HCT116 (cell line): ENCODE results near the gene EOMES. TPM values are rescaled to one million over a fixed set of nuclear protein-coding genes. Genes with fewer than 3 reads are reported as not detected.

Experiments used
- ATAC-seq: fragments of 200-7000 bp; cut with Tn5 transposase; 2 replicates; pipeline ENCODE4 v1.9.1; 2020; ENCODE audit warnings: mild to moderate bottlenecking, moderate library complexity
- BruUV-seq: library from RNA; stranded (reverse); fragments of 400-500 nt; replicated peaks from 2 replicates; lab custom pipeline; 2021; lab: Mats Ljungman, UMichigan
- CTCF ChIA-PET: fragments of 300-600 bp; sonication (Branson Sonifier 250); formaldehyde crosslinking; loops from one replicate; lab custom pipeline; 2021; ENCODE audit warnings: antibody characterized with exemption; lab: Charles Lee
- POLR2A ChIA-PET: fragments of 300-600, 350-600 bp; sonication (Branson Sonifier 250); formaldehyde crosslinking; loops from one replicate; lab custom pipeline; 2021; ENCODE audit warnings: antibody characterized with exemption; lab: Charles Lee
- RAD21 ChIA-PET, 2 experiments: fragments of 300-600 bp; sonication (Branson Sonifier 250); formaldehyde crosslinking; loops; one replicate each; lab custom pipeline; 2023; ENCODE audit warnings: low total read pairs in 2 of 2; ENCODE audit not compliant: uncharacterized antibody in 2 of 2, unreplicated experiment in 2 of 2, low non-redundant PET in 1 of 2; lab: Charles Lee
- DNase-seq: peaks from one replicate; pipeline ENCODE4 v3.0.0-alpha.2; 2010; ENCODE audit warnings: low read depth, low spot score
- H2AFZ ChIP-seq: fragments of 200-600 bp; shearing (Covaris generic), sonication (generic); 2 replicates; pipeline ENCODE4 v1.6.1; 2017; ENCODE audit warnings: low read depth, mixed run types, mixed read lengths, antibody characterized with exemption, low read length; ENCODE audit not compliant: poor library complexity, severe bottlenecking
- H3K27ac ChIP-seq: 2 replicates; pipeline ENCODE4 v1.5.1; 2012; ENCODE audit warnings: low read depth, low read length
- H3K27me3 ChIP-seq: fragments of 200-600 bp; sonication (generic); 2 replicates; pipeline ENCODE4 v1.6.1; 2016; ENCODE audit warnings: mixed run types, low read length, mixed read lengths; ENCODE audit not compliant: insufficient read depth
- H3K36me3 ChIP-seq, 2 experiments: fragments of 200-500 bp in 1 of 2; fragments of 200-600 bp in 1 of 2; sonication (Bioruptor generic) in 1 of 2; sonication (generic) in 1 of 2; 2 replicates each; pipeline versions ENCODE4 v1.5.1 to v1.6.1; 2014 to 2016; ENCODE audit warnings: low read length in 2 of 2, inconsistent platforms in 1 of 2, mixed read lengths in 1 of 2, mixed run types in 1 of 2; ENCODE audit not compliant: insufficient read depth in 2 of 2, control insufficient read depth in 1 of 2
- H3K4me1 ChIP-seq, 2 experiments: fragments of 200-600 bp in 1 of 2; sonication (generic) in 1 of 2; 2 replicates each; pipeline versions ENCODE4 v1.5.1 to v1.6.1; 2012 to 2017; ENCODE audit warnings: low read length in 2 of 2, inconsistent platforms in 1 of 2, mild to moderate bottlenecking in 1 of 2, mixed read lengths in 1 of 2, mixed run types in 1 of 2, moderate library complexity in 1 of 2; ENCODE audit not compliant: insufficient read depth in 2 of 2, control insufficient read depth in 1 of 2
- H3K4me2 ChIP-seq: fragments of 200-600 bp; sonication (generic); 2 replicates; pipeline ENCODE4 v1.6.1; 2017; ENCODE audit warnings: mixed run types, low read length, mixed read lengths
- H3K4me3 ChIP-seq, 2 experiments: fragments of 200-600 bp in 1 of 2; sonication (generic) in 1 of 2; replicated peaks in 1 of 2; 2 replicates each; pipeline ENCODE4 v1.5.1; 2011 to 2016; ENCODE audit warnings: low read length in 2 of 2, control low read depth in 1 of 2, low read depth in 1 of 2, mild to moderate bottlenecking in 1 of 2, mixed read lengths in 1 of 2, mixed run types in 1 of 2
- H3K79me2 ChIP-seq: fragments of 200-600 bp; sonication (generic); 2 replicates; pipeline ENCODE4 v1.6.1; 2017; ENCODE audit warnings: mild to moderate bottlenecking, mixed run types, low read length, moderate library complexity, mixed read lengths; ENCODE audit not compliant: insufficient read depth
- H3K9ac ChIP-seq: fragments of 200-600 bp; sonication (generic); 2 replicates; pipeline ENCODE4 v1.6.1; 2016; ENCODE audit warnings: low read length, mixed read lengths
- H3K9me2 ChIP-seq: fragments of 200-600 bp; sonication (generic), shearing (Covaris generic); 2 replicates; pipeline ENCODE4 v1.6.1; 2017; ENCODE audit warnings: mixed run types, mild to moderate bottlenecking, moderate library complexity; ENCODE audit not compliant: insufficient read depth
- H3K9me3 ChIP-seq, 2 experiments: fragments of 200-500 bp in 1 of 2; fragments of 200-600 bp in 1 of 2; sonication (Bioruptor generic) in 1 of 2; sonication (generic) in 1 of 2; 2 replicates each; pipeline ENCODE4 v1.6.1; 2014 to 2017; ENCODE audit warnings: low read length in 2 of 2, mixed read lengths in 2 of 2, inconsistent platforms in 1 of 2, low read depth in 1 of 2, mild to moderate bottlenecking in 1 of 2, mixed run types in 1 of 2, moderate library complexity in 1 of 2; ENCODE audit not compliant: control insufficient read depth in 1 of 2, insufficient read depth in 1 of 2
- H4K20me1 ChIP-seq: fragments of 200-600 bp; sonication (generic), shearing (Covaris generic); 2 replicates; pipeline ENCODE4 v1.6.1; 2017; ENCODE audit warnings: mixed run types, mild to moderate bottlenecking, moderate library complexity; ENCODE audit not compliant: insufficient read depth
- ATF3 ChIP-seq: IDR thresholded peaks from 2 replicates; pipeline ENCODE4 v1.6.1; 2012
- CBX3 ChIP-seq: IDR thresholded peaks from 2 replicates; pipeline ENCODE4 v1.6.1; 2012; ENCODE audit warnings: low read depth
- CTCF ChIP-seq, 3 experiments: fragments of 200-600 bp in 1 of 3; sonication (generic) in 1 of 3; IDR thresholded peaks in 2 of 3; conservative IDR thresholded peaks in 1 of 3; 2 replicates each; pipeline ENCODE4 v1.5.1; 2012 to 2017; ENCODE audit warnings: low read depth in 2 of 3, low read length in 2 of 3, antibody characterized with exemption in 1 of 3, borderline replicate concordance in 1 of 3, control low read depth in 1 of 3, mild to moderate bottlenecking in 1 of 3, mixed read lengths in 1 of 3, mixed run types in 1 of 3, moderate library complexity in 1 of 3; ENCODE audit not compliant: insufficient read depth in 1 of 3
- ELF1 ChIP-seq: IDR thresholded peaks from 2 replicates; pipeline ENCODE4 v1.6.1; 2012; ENCODE audit warnings: low read depth, borderline replicate concordance
- EZH2 ChIP-seq: fragments of 200-600 bp; sonication (generic); IDR thresholded peaks from 2 replicates; pipeline ENCODE4 v1.6.1; 2017; ENCODE audit warnings: antibody characterized with exemption, mixed run types
- EZH2phosphoT487 ChIP-seq: fragments of 200-600 bp; IDR thresholded peaks from 2 replicates; pipeline ENCODE4 v1.6.1; 2018; ENCODE audit warnings: antibody characterized with exemption, borderline replicate concordance
- FOSL1 ChIP-seq: IDR thresholded peaks from 2 replicates; pipeline ENCODE4 v1.6.1; 2012; ENCODE audit warnings: low read depth
- JUND ChIP-seq: IDR thresholded peaks from 2 replicates; pipeline ENCODE4 v1.6.1; 2012
- MAX ChIP-seq: IDR thresholded peaks from 2 replicates; pipeline ENCODE4 v1.6.1; 2012
- POLR2A ChIP-seq: IDR thresholded peaks from 2 replicates; pipeline ENCODE4 v1.7.0; 2011; ENCODE audit warnings: borderline replicate concordance; ENCODE audit not compliant: insufficient read depth, insufficient read length; ENCODE audit errors: extremely low read depth
- POLR2AphosphoS5 ChIP-seq: IDR thresholded peaks from 2 replicates; pipeline ENCODE4 v1.6.1; 2011; ENCODE audit warnings: mild to moderate bottlenecking, low read depth, low read length, moderate library complexity
- RAD21 ChIP-seq: IDR thresholded peaks from 2 replicates; pipeline ENCODE4 v1.6.1; 2012; ENCODE audit warnings: low read depth, mild to moderate bottlenecking
- REST ChIP-seq: IDR thresholded peaks from 2 replicates; pipeline ENCODE4 v1.6.1; 2012; ENCODE audit warnings: low read depth
- SIN3A ChIP-seq: IDR thresholded peaks from 2 replicates; pipeline ENCODE4 v1.6.1; 2012; ENCODE audit warnings: low read depth
- SP1 ChIP-seq: IDR thresholded peaks from 2 replicates; pipeline ENCODE4 v1.6.1; 2012; ENCODE audit warnings: low read depth
- SRF ChIP-seq: IDR thresholded peaks from 2 replicates; pipeline ENCODE4 v1.6.1; 2012; ENCODE audit warnings: low read depth
- TCF7L2 ChIP-seq: IDR thresholded peaks from 2 replicates; pipeline ENCODE4 v1.7.0; 2011; ENCODE audit warnings: borderline replicate concordance, inconsistent platforms; ENCODE audit not compliant: insufficient read depth, insufficient read length; ENCODE audit errors: extremely low read depth
- YY1 ChIP-seq: IDR thresholded peaks from 2 replicates; pipeline ENCODE4 v1.6.1; 2011; ENCODE audit warnings: low read length, low read depth, moderate library complexity, mild to moderate bottlenecking; ENCODE audit not compliant: insufficient replicate concordance; ENCODE audit errors: extremely low read depth
- ZBTB33 ChIP-seq: IDR thresholded peaks from 2 replicates; pipeline ENCODE4 v1.6.1; 2011; ENCODE audit warnings: mild to moderate bottlenecking, low read length, moderate library complexity; ENCODE audit not compliant: insufficient replicate concordance; ENCODE audit errors: extremely low read depth
- ZNF274 ChIP-seq: fragments of 200-500 bp; sonication (Bioruptor generic); IDR thresholded peaks from 2 replicates; pipeline ENCODE4 v1.6.1; 2014; ENCODE audit warnings: mild to moderate bottlenecking, low read depth, low read length, inconsistent platforms
- intact Hi-C: fragments of 100-400 bp; cut with micrococcal nuclease; formaldehyde crosslinking; loops from 2 replicates; pipeline ENCODE4 v1.10.0; 2022
- total RNA-seq: library from RNA; stranded (reverse); gene quantifications from one replicate; pipeline ENCODE4 v1.2.1, GENCODE V29; 2021; ENCODE audit not compliant: unreplicated experiment

EOMES gene
- total RNA-seq, 1 experiment from 2014 or later, result 1.4 TPM

GRCh38 chr3:27717200-27717852 is 4.8 kb downstream of the EOMES start:
- Histone ChIP-seq H4K20me1 (no peaks in the 10 kb centered on the region), H3K36me3 (no peaks in the 10 kb centered on the region), H3K4me2 (no peak overlapping the region), H3K79me2 (no peaks in the 10 kb centered on the region), H3K27me3 (no peaks in the 10 kb centered on the region), H3K4me3 (no peak overlapping the region), H3K27ac (no peak overlapping the region), H3K4me1 (peaks cover 0 to 6% of the 10 kb centered on the region in 2 experiments; a peak in 2 of 4 replicates), H3K9me3 (no peaks in the 10 kb centered on the region), H3K9me2 (no peaks in the 10 kb centered on the region), H2AFZ (no peak overlapping the region), H3K9ac (no peak overlapping the region)
- ATAC-seq (no peak), DNase-seq (no peak)
- intact Hi-C loops, result no loop called here
- ChIA-PET RAD21 (no interaction called here), CTCF (interaction anchor here (2.0 kb wide), 1 partner anchor 36 kb away, joined by 4 read pairs; no protein-coding TSS in a partner anchor), POLR2A (no interaction called here)
- no peak for TF ChIP-seq SIN3A
- TF ChIP-seq POLR2A, result no peak
- TF ChIP-seq EZH2phosphoT487, result no peak
- TF ChIP-seq ZBTB33, result no peak
- no peak for TF ChIP-seq SP1
- TF ChIP-seq MAX, result no peak
- TF ChIP-seq SRF, result no peak
- TF ChIP-seq EZH2, result no peak
- no peak for TF ChIP-seq REST
- TF ChIP-seq CTCF (IDR thresholded peaks at IDR 0.05 in 2 of 3, conservative IDR thresholded peaks at IDR 0.05 in 1 of 3; ENCODE audit: borderline replicate concordance in 1 of 3, insufficient read depth in 1 of 3, low read depth in 2 of 3, low read length in 2 of 3), result no peak
- no peak for TF ChIP-seq ZNF274
- no peak for TF ChIP-seq POLR2AphosphoS5
- TF ChIP-seq RAD21, result no peak
- no peak for TF ChIP-seq CBX3
- no peak for TF ChIP-seq JUND
- no peak for TF ChIP-seq ATF3
- no peak for TF ChIP-seq ELF1
- TF ChIP-seq TCF7L2, result no peak
- no peak for TF ChIP-seq FOSL1
- TF ChIP-seq YY1, result no peak
- BruUV-seq, result no TSS peak
